HG02678 (cell line): Measurements from ENCODE around the gene OR9Q2.
"Not testable (repeated sequence)": the region's sequence is repeated elsewhere in the genome, so short reads cannot be mapped to it uniquely, and the experiment has no call there.

Experiments
- ATAC-seq: cut with Tn5 transposase; IDR thresholded peaks from one replicate; pipeline ENCODE4 v1.9.1; 2021; ENCODE audit warnings: mild to moderate bottlenecking, moderate library complexity; ENCODE audit not compliant: unreplicated experiment

OR9Q2 gene

GRCh38 chr11:58188770-58189169 is at the start of gene OR9Q2:
TSS of gene OR9Q2 (plus strand) at chr11:58189070. CDS start at chr11:58190491, 1,421 bp downstream.
- ATAC-seq, result no peak

- ATAC-seq, result no peak
Observed at GRCh38 chr11:58142761-58143160, 46.1 kb upstream of the OR9Q2 start.

GRCh38 chr11:58152781-58153180 is 36.1 kb upstream of the OR9Q2 start:
- no peak for ATAC-seq

GRCh38 chr11:58164389-58164788 is 24.5 kb upstream of the OR9Q2 start:
- no peak for ATAC-seq

GRCh38 chr11:58164990-58165389 is 23.9 kb upstream of the OR9Q2 start:
- no peak for ATAC-seq

GRCh38 chr11:58165504-58166106 is 23.3 kb upstream of the OR9Q2 start:
- no peak for ATAC-seq

GRCh38 chr11:58177409-58178054 is 11.3 kb upstream of the OR9Q2 start:
- ATAC-seq, result no peak

- ATAC-seq, result no peak
Observed at GRCh38 chr11:58178444-58178843, 10.4 kb upstream of the OR9Q2 start.

GRCh38 chr11:58179648-58180047 is 9.2 kb upstream of the OR9Q2 start:
- no peak for ATAC-seq

GRCh38 chr11:58186938-58187337 is 1.9 kb upstream of the OR9Q2 start:
- ATAC-seq, result no peak

- no peak for ATAC-seq
Observed at GRCh38 chr11:58192229-58192628, 3.4 kb downstream of the OR9Q2 start.

GRCh38 chr11:58193391-58193790 is 4.5 kb downstream of the OR9Q2 start:
- ATAC-seq, result no peak

- no peak for ATAC-seq
Observed at GRCh38 chr11:58195939-58196338, 7.1 kb downstream of the OR9Q2 start.

GRCh38 chr11:58199271-58199670 is 10.4 kb downstream of the OR9Q2 start:
- ATAC-seq, result no peak

- no peak for ATAC-seq
Observed at GRCh38 chr11:58204042-58204441, 15.2 kb downstream of the OR9Q2 start, which contains the start of gene OR1S2. TSS of gene OR1S2 (minus strand) at chr11:58204142. CDS start at chr11:58204142, 0 bp downstream.

GRCh38 chr11:58212420-58212819 is 23.6 kb downstream of the OR9Q2 start, which contains the start of gene OR1S1:
TSS of gene OR1S1 (plus strand) at chr11:58212720.
- not testable (repeated sequence) for ATAC-seq

GRCh38 chr11:58216476-58216875 is 27.6 kb downstream of the OR9Q2 start:
- ATAC-seq, result no peak

GRCh38 chr11:58222721-58223120 is 33.9 kb downstream of the OR9Q2 start:
- ATAC-seq, result no peak

- ATAC-seq, result no peak
Observed at GRCh38 chr11:58227956-58228615, 39.2 kb downstream of the OR9Q2 start.
